HepG2 (cell line): ENCODE data around the gene MIGA2. TPM values are rescaled to one million over a fixed set of nuclear protein-coding genes. Genes with fewer than 3 reads are reported as not detected.

ENCODE experiments used
- ATAC-seq: fragments of 200-7000 bp; cut with Tn5 transposase; 3 replicates; pipeline ENCODE4 v1.9.1; 2020; ENCODE audit warnings: mild to moderate bottlenecking, moderate library complexity
- BruUV-seq: library from RNA; stranded (reverse); fragments of 400-500 nt; replicated peaks from 2 replicates; lab custom pipeline; 2021; lab: Mats Ljungman, UMichigan
- CTCF ChIA-PET: fragments of 300-600 bp; formaldehyde crosslinking; extraction: SDS; loops from one replicate; lab custom pipeline; 2021; ENCODE audit warnings: low total read pairs, inconsistent platforms, low intra/inter-chr PET ratio; lab: Yijun Ruan, JAX
- POLR2A ChIA-PET: fragments of 350-600 bp; sonication (Branson Sonifier 250); formaldehyde crosslinking; loops from one replicate; lab custom pipeline; 2020; ENCODE audit warnings: antibody characterized with exemption, inconsistent platforms; lab: Yijun Ruan, JAX
- DNase-seq: peaks from one replicate; pipeline ENCODE4 v3.0.0-alpha.2; 2015; ENCODE audit warnings: low spot score
- FAIRE-seq: peaks from 3 replicates; lab custom pipeline; 2011; peaks lifted over from hg19 to GRCh38; lab: Jason Lieb, UNC
- H2AFZ ChIP-seq: one replicate; pipeline ENCODE4 v1.6.1; 2011; ENCODE audit warnings: low read length, inconsistent platforms
- H3K27ac ChIP-seq: fragments of 300-600 bp; 3 replicates; pipeline ENCODE4 v1.8.0; 2011; ENCODE audit warnings: mixed run types, mild to moderate bottlenecking, mixed read lengths, low read length, inconsistent platforms; ENCODE audit not compliant: insufficient read depth; ENCODE audit errors: extremely low read length
- H3K27me3 ChIP-seq, 2 experiments: fragments of 200-600 bp in 1 of 2; 2 replicates in 1 of 2; 3 replicates in 1 of 2; pipeline versions ENCODE4 v1.6.0 to v1.8.0; 2011; ENCODE audit warnings: low read length in 2 of 2, mild to moderate bottlenecking in 2 of 2, moderate library complexity in 2 of 2, inconsistent platforms in 1 of 2; ENCODE audit not compliant: insufficient read depth in 2 of 2, control insufficient read depth in 1 of 2
- H3K36me3 ChIP-seq, 2 experiments: fragments of 200-600 bp in 1 of 2; replicated peaks in 1 of 2; 2 replicates in 1 of 2; 3 replicates in 1 of 2; pipeline versions ENCODE4 v1.5.1 to v1.8.0; 2011; ENCODE audit warnings: low read length in 2 of 2, inconsistent platforms in 1 of 2; ENCODE audit not compliant: insufficient read depth in 2 of 2, control insufficient read depth in 1 of 2
- H3K4me1 ChIP-seq: 2 replicates; pipeline ENCODE4 v1.5.1; 2012; ENCODE audit warnings: low read length, inconsistent platforms; ENCODE audit not compliant: insufficient read depth
- H3K4me2 ChIP-seq: 2 replicates; pipeline ENCODE4 v1.6.0; 2011; ENCODE audit warnings: low read depth, low read length, inconsistent platforms
- H3K4me3 ChIP-seq, 3 experiments: fragments of 200-600 bp in 1 of 3; sonication (generic), shearing (Covaris generic) in 1 of 3; replicated peaks in 1 of 3; 2 replicates each; pipeline ENCODE4 v1.5.1; 2011 to 2016; ENCODE audit warnings: low read length in 3 of 3, inconsistent platforms in 2 of 3, low read depth in 2 of 3, mild to moderate bottlenecking in 2 of 3, control low read depth in 1 of 3, mixed read lengths in 1 of 3; ENCODE audit not compliant: insufficient read depth in 1 of 3
- H3K79me2 ChIP-seq: one replicate; pipeline ENCODE4 v1.6.1; 2011; ENCODE audit warnings: low read length, inconsistent platforms; ENCODE audit not compliant: insufficient read depth
- H3K9ac ChIP-seq: 2 replicates; pipeline ENCODE4 v1.6.0; 2011; ENCODE audit warnings: mild to moderate bottlenecking, low read depth, low read length, inconsistent platforms; ENCODE audit not compliant: insufficient read depth
- H3K9me3 ChIP-seq: 2 replicates; pipeline ENCODE4 v1.5.1; 2012; ENCODE audit warnings: mild to moderate bottlenecking, low read length
- H4K20me1 ChIP-seq: 2 replicates; pipeline ENCODE4 v1.6.0; 2011; ENCODE audit warnings: inconsistent platforms, mild to moderate bottlenecking, low read length, moderate library complexity; ENCODE audit not compliant: insufficient read depth
- HNF1A ChIP-seq, 2 experiments: sonication (generic) in 1 of 2; formaldehyde crosslinking in 1 of 2; IDR thresholded peaks; 2 replicates each; pipeline versions ENCODE4 v1.4.0 to v1.6.1; 2016 to 2020; ENCODE audit warnings: borderline replicate concordance in 1 of 2, low read depth in 1 of 2, mild to moderate bottlenecking in 1 of 2, missing genetic modification reagents in 1 of 2
- RXRB ChIP-seq: IDR thresholded peaks from 2 replicates; pipeline ENCODE4 v1.6.1; 2016; ENCODE audit warnings: borderline replicate concordance, missing genetic modification reagents, missing compliant biosample characterization
- ZNF101 ChIP-seq: sonication (generic); formaldehyde crosslinking; IDR thresholded peaks from 2 replicates; pipeline ENCODE4 v1.4.0; 2020; ENCODE audit warnings: mild to moderate bottlenecking, low read depth, missing genetic modification reagents, borderline replicate concordance
- ZNF484 ChIP-seq: sonication (generic); formaldehyde crosslinking; IDR thresholded peaks from 2 replicates; pipeline ENCODE4 v1.5.1; 2020; ENCODE audit warnings: mild to moderate bottlenecking, low read depth, missing genetic modification reagents, borderline replicate concordance
- ZNF629 ChIP-seq: sonication (generic); formaldehyde crosslinking; conservative IDR thresholded peaks from 2 replicates; pipeline ENCODE4 v1.5.0; 2020; ENCODE audit warnings: missing genetic modification reagents
- WGBS: methylation state at CpG from one replicate; pipeline ENCODE4 v1.1.6; 2017; ENCODE audit warnings: low lambda C conversion rate; 5-methylcytosine and 5-hydroxymethylcytosine counted together
- in situ Hi-C: cut with HindIII; loops from 2 replicates; pipeline ENCODE4 v1.10.0; 2017; ENCODE audit warnings: low pct_unique_long_range_greater_than_20kb; ENCODE audit not compliant: extremely low pct_ligation_motif_present
- intact Hi-C: fragments of 100-400 bp; cut with micrococcal nuclease; formaldehyde crosslinking; loops from one replicate; pipeline ENCODE4 v1.10.0; 2022; ENCODE audit not compliant: unreplicated experiment
- polyA plus RNA-seq, 8 experiments: library from polyadenylated mRNA; depleted of rRNA in 3 of 8; stranded (reverse) in 7 of 8; unstranded in 1 of 8; fragments of >200 nt; fragmentation: Illumina TruSeq in 4 of 8; extraction: Trizol in 4 of 8; gene quantifications; 2 replicates each; pipeline versions ENCODE4 v1.2.1 to v1.2.3, GENCODE V29; 2011 to 2016; ENCODE audit warnings: low read depth in 4 of 8, missing spikeins in 1 of 8, mixed read lengths in 1 of 8; ENCODE audit not compliant: insufficient read depth in 1 of 8
- total RNA-seq, 5 experiments: library from RNA; depleted of rRNA; stranded (reverse); fragments of >200 nt; fragmentation: Illumina TruSeq; extraction: Trizol; gene quantifications; 2 replicates each; pipeline ENCODE4 v1.2.3, GENCODE V29; 2016; ENCODE audit warnings: low read depth in 1 of 5
- TF ChIP-seq, protein P1 (sequence below), 2 experiments: sonication (generic) in 1 of 2; formaldehyde crosslinking in 1 of 2; IDR thresholded peaks; 2 replicates each; pipeline versions ENCODE4 v1.6.1 to v1.9.0; 2014 to 2022; ENCODE audit warnings: antibody characterized with exemption in 1 of 2, borderline replicate concordance in 1 of 2, inconsistent platforms in 1 of 2, low read depth in 1 of 2, missing genetic modification reagents in 1 of 2

Gene MIGA2
- total and polyA plus RNA-seq, 2 of the 13 experiments (the other 11 are each of a cell fraction or from before 2014, with no cell fraction given) = 10.8 to 17.1 TPM

DNA sequence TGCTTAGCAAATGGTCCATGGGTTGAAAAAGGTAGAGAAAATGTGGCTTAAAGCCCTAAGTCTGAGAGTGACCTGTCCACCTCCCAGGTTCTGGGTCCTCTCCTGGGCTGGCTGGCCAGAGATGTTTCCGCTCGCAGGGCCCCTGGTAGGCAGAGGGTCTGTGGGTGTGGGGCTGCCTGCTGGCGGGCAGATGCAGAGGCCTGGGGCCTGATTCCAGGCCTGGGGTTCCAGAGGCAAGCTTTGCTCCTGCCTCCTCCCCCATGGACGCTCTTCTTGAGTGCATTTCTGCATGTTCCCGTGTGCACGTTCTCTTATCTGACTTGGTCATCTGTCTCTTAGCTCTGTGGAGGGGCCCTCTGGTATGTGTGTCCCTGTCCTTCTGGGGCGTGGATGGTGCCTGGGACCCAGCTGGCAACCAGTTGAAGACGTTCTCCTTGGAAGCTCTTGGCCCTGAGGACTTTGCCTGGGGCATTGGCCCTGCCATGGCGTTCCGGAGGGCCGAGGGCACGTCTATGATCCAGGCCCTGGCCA is 3.8 kb downstream of the MIGA2 start (continued):
- TF ChIP-seq HNF1A (IDR thresholded peaks at IDR 0.05; ENCODE audit: low read depth) = no peak
- no peak for TF ChIP-seq HNF1A (CRISPR knock-in tag; IDR thresholded peaks at IDR 0.05; ENCODE audit: borderline replicate concordance)

DNA sequence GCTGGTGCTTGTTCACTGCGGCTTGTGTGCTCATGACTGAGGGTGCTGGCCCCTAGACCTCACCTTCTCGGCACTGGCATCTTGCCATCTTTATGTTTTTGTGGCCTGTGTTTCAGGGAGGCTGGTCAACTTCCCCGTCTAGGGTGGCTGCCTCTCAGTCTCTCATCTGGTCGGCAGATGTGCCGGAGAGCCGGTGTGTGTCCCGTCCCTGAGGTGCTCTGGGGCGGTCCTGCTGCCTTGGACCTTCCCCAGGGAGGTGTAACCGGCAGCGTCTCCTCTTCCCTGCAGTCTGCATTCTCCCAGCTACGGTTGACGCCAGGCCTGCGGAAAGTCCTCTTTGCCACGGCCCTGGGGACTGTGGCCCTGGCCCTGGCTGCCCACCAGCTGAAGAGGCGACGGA is 5.6 kb downstream of the MIGA2 start:
- Histone ChIP-seq H3K36me3 (peaks cover 3 to 14% of the 10 kb centered on the region in 2 experiments; a peak in 4 of 5 replicates), H3K9me3 (no peaks in the 10 kb centered on the region), H4K20me1 (no peaks in the 10 kb centered on the region), H3K27ac (no peak overlapping the region), H3K27me3 (no peaks in the 10 kb centered on the region; a peak in 1 of 5 replicates), H3K4me2 (no peak overlapping the region), H3K4me3 (no peak overlapping the region), H3K4me1 (peaks cover 19% of the 10 kb centered on the region), H3K9ac (no peak overlapping the region), H2AFZ (no peak overlapping the region), H3K79me2 (peaks cover 6% of the 10 kb centered on the region)
- no peak for FAIRE-seq
- intact Hi-C loops (no loop called here), in situ Hi-C loops (no loop called here)
- ChIA-PET CTCF (no interaction called here), POLR2A (no interaction called here)
- no TSS peak for BruUV-seq
- WGBS = 95% methylated on average over 15 of the region's 16 CpGs
- no peak for DNase-seq
- no peak for ATAC-seq
- TF ChIP-seq ZNF101 (CRISPR knock-in tag) (no peak), ZNF484 (CRISPR knock-in tag) (no peak), ZNF629 (no peak), RXRB (CRISPR knock-in tag) (no peak)
- TF ChIP-seq, protein P1, sequence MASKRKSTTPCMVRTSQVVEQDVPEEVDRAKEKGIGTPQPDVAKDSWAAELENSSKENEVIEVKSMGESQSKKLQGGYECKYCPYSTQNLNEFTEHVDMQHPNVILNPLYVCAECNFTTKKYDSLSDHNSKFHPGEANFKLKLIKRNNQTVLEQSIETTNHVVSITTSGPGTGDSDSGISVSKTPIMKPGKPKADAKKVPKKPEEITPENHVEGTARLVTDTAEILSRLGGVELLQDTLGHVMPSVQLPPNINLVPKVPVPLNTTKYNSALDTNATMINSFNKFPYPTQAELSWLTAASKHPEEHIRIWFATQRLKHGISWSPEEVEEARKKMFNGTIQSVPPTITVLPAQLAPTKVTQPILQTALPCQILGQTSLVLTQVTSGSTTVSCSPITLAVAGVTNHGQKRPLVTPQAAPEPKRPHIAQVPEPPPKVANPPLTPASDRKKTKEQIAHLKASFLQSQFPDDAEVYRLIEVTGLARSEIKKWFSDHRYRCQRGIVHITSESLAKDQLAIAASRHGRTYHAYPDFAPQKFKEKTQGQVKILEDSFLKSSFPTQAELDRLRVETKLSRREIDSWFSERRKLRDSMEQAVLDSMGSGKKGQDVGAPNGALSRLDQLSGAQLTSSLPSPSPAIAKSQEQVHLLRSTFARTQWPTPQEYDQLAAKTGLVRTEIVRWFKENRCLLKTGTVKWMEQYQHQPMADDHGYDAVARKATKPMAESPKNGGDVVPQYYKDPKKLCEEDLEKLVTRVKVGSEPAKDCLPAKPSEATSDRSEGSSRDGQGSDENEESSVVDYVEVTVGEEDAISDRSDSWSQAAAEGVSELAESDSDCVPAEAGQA (IDR thresholded peaks at IDR 0.05; ENCODE audit: low read depth) = no peak
- TF ChIP-seq, protein P1 (CRISPR knock-in tag; IDR thresholded peaks at IDR 0.05; ENCODE audit: borderline replicate concordance) = no peak
